Astrocyte (in vitro differentiated cells and primary cell): ENCODE data around the gene SGCG.

Experiments
- EZH2 ChIP-seq: IDR thresholded peaks from 2 replicates; pipeline ENCODE4 v1.6.1; 2012; ENCODE audit warnings: mild to moderate bottlenecking, low read length, inconsistent platforms; ENCODE audit not compliant: insufficient read depth
- TF ChIP-seq, protein P1 (sequence below): IDR thresholded peaks from 2 replicates; pipeline ENCODE4 v1.5.1; 2011; ENCODE audit warnings: low read depth, mild to moderate bottlenecking, inconsistent platforms, low read length, moderate library complexity; ENCODE audit not compliant: insufficient read depth

DNA sequence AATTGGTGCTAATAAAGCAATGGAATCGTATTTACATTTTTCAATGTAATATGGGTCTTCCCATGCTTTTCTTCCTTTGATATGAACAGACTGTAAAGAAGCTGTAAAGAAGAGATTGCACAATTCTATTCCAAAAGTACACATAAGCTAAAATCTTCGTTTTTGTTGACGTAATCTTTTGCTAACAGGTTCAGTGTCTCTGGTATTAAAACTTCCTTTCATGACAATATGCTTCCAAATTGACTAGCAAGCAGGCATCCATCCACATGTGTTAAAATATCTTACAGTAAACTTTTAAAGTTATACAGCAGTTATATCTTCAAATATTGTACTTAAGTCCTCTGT lies 19.3 kb upstream of the SGCG start:
- TF ChIP-seq, protein P1, sequence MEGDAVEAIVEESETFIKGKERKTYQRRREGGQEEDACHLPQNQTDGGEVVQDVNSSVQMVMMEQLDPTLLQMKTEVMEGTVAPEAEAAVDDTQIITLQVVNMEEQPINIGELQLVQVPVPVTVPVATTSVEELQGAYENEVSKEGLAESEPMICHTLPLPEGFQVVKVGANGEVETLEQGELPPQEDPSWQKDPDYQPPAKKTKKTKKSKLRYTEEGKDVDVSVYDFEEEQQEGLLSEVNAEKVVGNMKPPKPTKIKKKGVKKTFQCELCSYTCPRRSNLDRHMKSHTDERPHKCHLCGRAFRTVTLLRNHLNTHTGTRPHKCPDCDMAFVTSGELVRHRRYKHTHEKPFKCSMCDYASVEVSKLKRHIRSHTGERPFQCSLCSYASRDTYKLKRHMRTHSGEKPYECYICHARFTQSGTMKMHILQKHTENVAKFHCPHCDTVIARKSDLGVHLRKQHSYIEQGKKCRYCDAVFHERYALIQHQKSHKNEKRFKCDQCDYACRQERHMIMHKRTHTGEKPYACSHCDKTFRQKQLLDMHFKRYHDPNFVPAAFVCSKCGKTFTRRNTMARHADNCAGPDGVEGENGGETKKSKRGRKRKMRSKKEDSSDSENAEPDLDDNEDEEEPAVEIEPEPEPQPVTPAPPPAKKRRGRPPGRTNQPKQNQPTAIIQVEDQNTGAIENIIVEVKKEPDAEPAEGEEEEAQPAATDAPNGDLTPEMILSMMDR = no peak
- no peak for TF ChIP-seq EZH2
